DMS153 (cell line): Measurements from ENCODE around the gene PKHD1.

Source experiments
- DNase-seq: peaks from one replicate; lab custom pipeline; 2025; lab: John Stamatoyannopoulos, UW

PKHD1 gene

GRCh38 chr6:51793393-51793792, 294.0 kb downstream of the PKHD1 start:
- DNase-seq, result no peak

- DNase-seq, result no peak
Measured at GRCh38 chr6:51792273-51793030, 295.0 kb downstream of the PKHD1 start.

- DNase-seq, result no peak
Measured at GRCh38 chr6:51790946-51791345, 296.5 kb downstream of the PKHD1 start.

- DNase-seq, result no peak
Measured at GRCh38 chr6:51788121-51788520, 299.3 kb downstream of the PKHD1 start.

- DNase-seq, result no peak
Measured at GRCh38 chr6:51778666-51779065, 308.7 kb downstream of the PKHD1 start.

GRCh38 chr6:51777618-51778017, 309.8 kb downstream of the PKHD1 start:
- no peak for DNase-seq

GRCh38 chr6:51775942-51776860, 311.2 kb downstream of the PKHD1 start:
- DNase-seq, result no peak

- DNase-seq, result no peak
Measured at GRCh38 chr6:51768087-51768486, 319.3 kb downstream of the PKHD1 start.

GRCh38 chr6:51765230-51765629, 322.2 kb downstream of the PKHD1 start:
- no peak for DNase-seq

- no peak for DNase-seq
Measured at GRCh38 chr6:51753635-51754034, 333.8 kb downstream of the PKHD1 start.

GRCh38 chr6:51743999-51744398, 343.4 kb downstream of the PKHD1 start:
- no peak for DNase-seq

GRCh38 chr6:51740658-51741057, 346.8 kb downstream of the PKHD1 start:
- DNase-seq, result no peak

GRCh38 chr6:51738614-51739013, 348.8 kb downstream of the PKHD1 start:
- DNase-seq, result no peak

- DNase-seq, result no peak
Measured at GRCh38 chr6:51737580-51738360, 349.6 kb downstream of the PKHD1 start.

GRCh38 chr6:51725155-51725554, 362.3 kb downstream of the PKHD1 start:
- no peak for DNase-seq

- DNase-seq, result no peak
Measured at GRCh38 chr6:51720327-51720726, 367.1 kb downstream of the PKHD1 start.

- no peak for DNase-seq
Measured at GRCh38 chr6:51719297-51719696, 368.1 kb downstream of the PKHD1 start.

GRCh38 chr6:51718533-51718932, 368.9 kb downstream of the PKHD1 start:
- no peak for DNase-seq

GRCh38 chr6:51717477-51717876, 369.9 kb downstream of the PKHD1 start:
- DNase-seq, result no peak

GRCh38 chr6:51711876-51712275, 375.5 kb downstream of the PKHD1 start:
- DNase-seq, result no peak

- no peak for DNase-seq
Measured at GRCh38 chr6:51706086-51706485, 381.3 kb downstream of the PKHD1 start.

- DNase-seq, result no peak
Measured at GRCh38 chr6:51704932-51705540, 382.4 kb downstream of the PKHD1 start.
